Measurements from ENCODE around the gene ZNF225.

Gene ZNF225

GRCh38 chr19:44092108-44092507 lies 21.1 kb upstream of the ZNF225 start:
- TF ChIP-seq, protein P1, sequence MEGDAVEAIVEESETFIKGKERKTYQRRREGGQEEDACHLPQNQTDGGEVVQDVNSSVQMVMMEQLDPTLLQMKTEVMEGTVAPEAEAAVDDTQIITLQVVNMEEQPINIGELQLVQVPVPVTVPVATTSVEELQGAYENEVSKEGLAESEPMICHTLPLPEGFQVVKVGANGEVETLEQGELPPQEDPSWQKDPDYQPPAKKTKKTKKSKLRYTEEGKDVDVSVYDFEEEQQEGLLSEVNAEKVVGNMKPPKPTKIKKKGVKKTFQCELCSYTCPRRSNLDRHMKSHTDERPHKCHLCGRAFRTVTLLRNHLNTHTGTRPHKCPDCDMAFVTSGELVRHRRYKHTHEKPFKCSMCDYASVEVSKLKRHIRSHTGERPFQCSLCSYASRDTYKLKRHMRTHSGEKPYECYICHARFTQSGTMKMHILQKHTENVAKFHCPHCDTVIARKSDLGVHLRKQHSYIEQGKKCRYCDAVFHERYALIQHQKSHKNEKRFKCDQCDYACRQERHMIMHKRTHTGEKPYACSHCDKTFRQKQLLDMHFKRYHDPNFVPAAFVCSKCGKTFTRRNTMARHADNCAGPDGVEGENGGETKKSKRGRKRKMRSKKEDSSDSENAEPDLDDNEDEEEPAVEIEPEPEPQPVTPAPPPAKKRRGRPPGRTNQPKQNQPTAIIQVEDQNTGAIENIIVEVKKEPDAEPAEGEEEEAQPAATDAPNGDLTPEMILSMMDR (IDR thresholded peaks at IDR 0.05; ENCODE audit: low read depth, low read length, missing control alignments) = no peak

DNA sequence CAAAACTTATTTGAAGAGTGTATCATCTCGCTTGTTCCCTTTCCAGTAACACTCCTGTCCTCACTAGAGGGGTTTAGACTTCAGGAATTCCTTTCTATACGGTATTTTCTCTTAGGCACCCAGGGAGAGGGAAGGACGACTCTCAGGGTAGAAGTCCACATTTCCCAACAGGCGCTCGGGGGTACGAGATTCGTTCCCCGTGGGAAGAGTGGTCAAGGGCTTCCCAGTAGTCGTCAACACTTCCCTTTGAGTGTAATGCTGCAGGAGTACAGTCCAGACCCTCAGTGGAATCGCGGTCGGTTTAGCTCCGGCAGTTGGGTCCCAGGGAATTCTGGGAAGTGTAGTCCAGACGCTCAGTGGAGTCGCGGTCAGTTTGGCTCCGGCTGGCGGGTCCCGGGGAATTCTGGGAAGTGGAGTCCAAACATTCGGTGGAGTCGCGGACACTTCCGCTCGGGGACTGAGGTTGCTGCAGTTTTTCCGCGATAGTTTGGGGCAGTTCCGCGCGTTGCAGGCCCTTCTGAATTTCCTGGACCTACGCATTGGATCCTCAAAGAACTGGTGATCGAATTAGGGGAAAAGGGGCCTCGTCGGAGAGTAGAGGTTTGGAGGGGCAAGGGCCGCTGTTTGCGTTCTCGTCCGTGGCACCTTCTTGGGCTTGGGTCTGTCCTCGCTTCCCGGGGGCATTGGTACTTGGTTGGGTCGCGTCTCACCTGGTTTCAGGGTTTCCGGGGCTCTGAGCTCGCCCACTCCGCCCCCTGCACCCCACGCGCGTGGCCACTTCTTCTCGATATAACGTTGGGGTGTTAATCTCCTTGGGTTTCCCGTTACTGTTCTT lies 19.1 kb upstream of the ZNF225 start, which contains the start of gene ZNF224:
TSS of gene ZNF224 (plus strand) at position 431 of the 835 bp plus-strand sequence. CDS start 3,513 bp downstream, outside the sequence.
- TF ChIP-seq, protein P1 (IDR thresholded peaks at IDR 0.05; ENCODE audit: low read depth, low read length, missing control alignments) = no peak
- DNase-seq (ENCODE audit: extremely low read depth, low read depth) = peak; percentile 78
- peak within 1 kb of the TSS; percentile 88 for H3K4me3 ChIP-seq (replicated peaks; ENCODE audit: low read depth, low read length)

More at GRCh38 chr19:44092108-44092507, 21.1 kb upstream of the ZNF225 start:
- no peak for DNase-seq (ENCODE audit: extremely low read depth, low read depth)
- H3K4me3 ChIP-seq (replicated peaks; ENCODE audit: low read depth, low read length) = no peak overlapping the region

DNA sequence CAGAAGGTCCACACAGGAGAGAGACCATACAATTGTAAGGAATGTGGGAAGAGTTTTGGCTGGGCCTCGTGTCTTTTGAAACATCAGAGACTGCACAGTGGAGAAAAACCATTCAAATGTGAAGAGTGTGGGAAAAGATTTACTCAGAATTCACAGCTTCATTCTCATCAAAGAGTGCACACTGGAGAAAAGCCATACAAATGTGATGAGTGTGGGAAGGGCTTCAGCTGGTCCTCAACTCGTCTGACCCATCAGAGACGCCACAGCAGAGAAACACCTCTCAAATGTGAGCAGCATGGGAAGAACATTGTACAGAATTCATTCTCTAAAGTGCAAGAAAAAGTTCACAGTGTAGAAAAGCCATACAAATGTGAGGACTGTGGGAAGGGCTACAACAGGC lies 5.4 kb upstream of the ZNF225 start:
- TF ChIP-seq, protein P1 (IDR thresholded peaks at IDR 0.05; ENCODE audit: low read depth, low read length, missing control alignments) = no peak
- no peak overlapping the region for H3K4me3 ChIP-seq (replicated peaks; ENCODE audit: low read depth, low read length)
- no peak for DNase-seq (ENCODE audit: extremely low read depth, low read depth)

GRCh38 chr19:44109458-44109857 lies 3.7 kb upstream of the ZNF225 start:
- TF ChIP-seq, protein P1 (IDR thresholded peaks at IDR 0.05; ENCODE audit: low read depth, low read length, missing control alignments) = no peak
- DNase-seq (ENCODE audit: extremely low read depth, low read depth) = no peak
- H3K4me3 ChIP-seq (replicated peaks; ENCODE audit: low read depth, low read length) = no peak overlapping the region

DNA sequence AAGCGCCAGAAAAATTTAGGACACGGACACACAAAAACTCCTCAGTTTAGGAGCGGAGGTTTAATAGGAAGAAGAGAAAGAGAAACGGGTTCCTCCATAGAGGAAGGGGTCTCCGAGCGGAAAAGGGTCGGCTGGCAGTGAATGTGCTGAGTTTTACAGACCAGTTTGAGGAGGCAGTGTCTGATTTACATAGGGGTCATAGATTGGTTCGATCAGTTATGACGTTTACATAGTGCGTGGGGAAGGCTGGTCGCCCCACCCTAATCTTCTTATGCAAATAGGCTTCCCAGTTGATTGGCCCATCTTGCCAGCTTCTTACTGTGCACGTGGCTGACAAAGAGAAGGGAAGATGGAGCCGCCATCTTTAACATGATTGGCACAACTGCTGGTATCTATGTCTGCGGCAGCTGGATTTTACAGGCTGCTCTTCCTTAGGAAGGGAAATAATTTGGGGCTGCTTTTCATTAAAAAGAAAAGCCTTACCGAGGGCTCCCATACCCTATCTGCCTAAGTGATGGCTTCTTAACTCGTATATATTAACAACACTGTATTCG lies 1.2 kb upstream of the ZNF225 start:
- TF ChIP-seq, protein P1 (IDR thresholded peaks at IDR 0.05; ENCODE audit: low read depth, low read length, missing control alignments) = no peak
- H3K4me3 ChIP-seq (replicated peaks; ENCODE audit: low read depth, low read length) = peak overlapping the region; percentile 85
- DNase-seq (ENCODE audit: extremely low read depth, low read depth) = peak; percentile 53

DNA sequence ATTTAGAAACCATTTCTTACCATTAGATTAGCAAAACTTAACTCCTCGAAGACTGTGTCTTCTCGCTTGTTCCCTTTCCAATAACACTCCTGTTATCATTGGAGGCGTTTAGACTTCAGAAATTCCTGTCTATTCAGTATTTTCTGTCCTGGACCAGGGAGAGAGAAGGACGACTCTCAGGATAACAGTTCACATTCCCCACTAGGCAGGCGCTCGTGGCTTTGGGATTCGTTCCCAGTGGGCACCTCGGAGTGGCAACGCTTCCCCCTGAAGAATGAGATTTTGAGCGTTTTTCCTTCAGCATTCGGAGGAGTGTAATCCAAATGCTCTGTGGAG lies 429 bp upstream of the ZNF225 start:
- TF ChIP-seq, protein P1 (IDR thresholded peaks at IDR 0.05; ENCODE audit: low read depth, low read length, missing control alignments) = no peak
- peak overlapping the region; percentile 85 for H3K4me3 ChIP-seq (replicated peaks; ENCODE audit: low read depth, low read length)
- DNase-seq (ENCODE audit: extremely low read depth, low read depth) = no peak

Data from HFF-Myc (cell line).